GM03348 (cell line): ENCODE data around the gene FGFR2.

ENCODE experiments used
- DNase-seq: peaks from one replicate; pipeline ENCODE4 v3.0.0; 2012; ENCODE audit warnings: low spot score

FGFR2 gene

DNA sequence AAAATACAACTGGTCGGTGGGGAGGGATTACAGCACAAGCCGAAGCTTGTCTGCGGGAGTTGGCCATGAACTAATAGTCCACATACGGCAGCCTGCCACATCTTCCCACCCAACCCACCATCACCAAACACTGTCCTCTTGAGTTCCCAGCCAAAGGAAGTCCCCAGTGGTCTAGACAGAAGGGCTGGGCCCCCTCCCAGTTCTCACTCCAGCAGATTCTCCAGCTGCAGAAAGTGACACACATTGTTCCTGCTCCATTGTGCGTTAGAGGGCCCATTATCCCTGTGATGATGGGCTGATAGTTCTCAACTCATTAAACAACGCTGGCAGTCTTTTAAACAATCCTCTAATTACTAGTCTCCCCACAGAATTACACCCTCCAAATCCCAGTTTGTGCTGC, 148.0 kb downstream of the FGFR2 start:
- DNase-seq: no peak

DNA sequence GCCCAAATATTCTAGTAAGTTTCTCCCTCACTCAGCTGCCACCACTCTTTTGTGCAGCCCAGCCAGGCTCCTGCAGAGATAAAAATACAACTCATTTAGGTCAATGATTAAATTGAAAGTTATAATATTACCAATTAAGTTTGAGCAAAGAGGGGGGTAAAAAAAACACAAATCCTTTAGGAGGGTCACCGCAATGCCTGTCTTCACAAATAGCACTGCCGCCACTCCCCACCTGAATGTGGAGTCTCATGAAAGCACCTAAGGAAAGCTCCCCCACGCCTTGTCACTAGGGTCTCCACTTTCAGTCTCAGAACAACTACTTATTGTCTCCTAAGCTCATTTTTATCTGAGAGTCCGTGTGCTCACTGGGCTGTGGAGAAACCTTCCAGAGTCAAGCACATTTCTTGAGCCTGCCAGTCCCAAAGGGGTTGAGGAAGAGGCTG, 148.7 kb downstream of the FGFR2 start:
- no peak for DNase-seq

DNA sequence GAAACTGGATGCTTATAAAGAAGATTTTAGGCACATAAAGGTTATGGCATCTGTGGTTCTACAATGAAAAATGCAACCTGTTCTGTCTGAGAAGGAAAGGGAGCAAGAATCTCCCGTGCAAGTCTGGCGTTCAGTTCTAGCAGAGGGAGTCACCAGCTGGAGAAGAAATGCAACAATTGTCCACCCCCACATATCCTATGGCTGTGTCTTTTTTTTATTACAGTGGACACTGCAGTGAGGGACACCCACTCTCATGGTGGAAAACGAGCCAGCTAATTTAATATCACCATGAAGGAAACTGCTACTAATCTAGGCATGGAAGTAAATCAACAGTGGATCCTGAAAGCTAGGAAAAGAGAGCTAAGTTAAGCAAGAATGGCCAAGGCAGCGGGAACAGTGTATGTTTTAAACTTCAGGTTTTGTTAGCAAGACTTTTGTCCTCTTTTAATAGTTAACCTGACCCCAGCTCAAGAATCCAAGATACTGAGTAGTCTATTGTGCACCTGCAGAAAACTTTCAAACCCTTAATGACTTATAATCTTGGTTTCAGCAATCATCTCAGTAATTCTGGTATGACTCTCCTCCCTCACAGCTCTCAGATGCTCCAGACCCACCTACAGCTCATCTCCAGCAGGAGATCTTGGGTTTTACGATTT, 149.3 kb downstream of the FGFR2 start:
- DNase-seq: no peak

DNA sequence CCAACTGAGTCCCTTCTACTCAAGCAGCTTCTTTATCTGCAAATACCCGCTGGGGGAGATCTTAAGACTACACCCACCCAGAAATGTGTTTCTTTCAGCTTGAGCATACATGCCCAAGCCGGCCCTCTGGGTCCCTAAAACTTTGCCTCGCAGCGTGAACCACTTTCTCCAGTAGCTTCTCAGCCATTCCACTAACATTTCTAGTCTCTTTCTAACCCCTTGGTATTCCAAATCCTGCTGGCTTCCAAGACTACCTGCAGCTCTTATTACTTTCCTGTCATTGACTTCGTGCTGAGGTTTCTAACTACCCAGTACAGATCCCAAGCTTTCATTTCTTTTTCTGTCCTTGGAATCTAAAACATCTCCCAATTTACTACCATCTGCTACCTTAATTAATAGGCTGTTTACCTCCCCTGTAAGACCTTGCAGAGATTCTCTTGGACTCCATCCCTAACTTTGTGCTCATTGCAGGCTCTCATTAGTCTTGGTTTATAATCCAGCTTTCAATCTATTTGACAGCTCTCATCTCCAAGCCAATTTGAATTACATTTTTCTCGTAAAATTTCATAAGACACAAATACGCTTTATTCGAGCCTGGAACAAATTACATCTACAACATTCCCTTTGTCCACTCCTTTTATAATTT, 153.6 kb downstream of the FGFR2 start:
- DNase-seq: no peak

DNA sequence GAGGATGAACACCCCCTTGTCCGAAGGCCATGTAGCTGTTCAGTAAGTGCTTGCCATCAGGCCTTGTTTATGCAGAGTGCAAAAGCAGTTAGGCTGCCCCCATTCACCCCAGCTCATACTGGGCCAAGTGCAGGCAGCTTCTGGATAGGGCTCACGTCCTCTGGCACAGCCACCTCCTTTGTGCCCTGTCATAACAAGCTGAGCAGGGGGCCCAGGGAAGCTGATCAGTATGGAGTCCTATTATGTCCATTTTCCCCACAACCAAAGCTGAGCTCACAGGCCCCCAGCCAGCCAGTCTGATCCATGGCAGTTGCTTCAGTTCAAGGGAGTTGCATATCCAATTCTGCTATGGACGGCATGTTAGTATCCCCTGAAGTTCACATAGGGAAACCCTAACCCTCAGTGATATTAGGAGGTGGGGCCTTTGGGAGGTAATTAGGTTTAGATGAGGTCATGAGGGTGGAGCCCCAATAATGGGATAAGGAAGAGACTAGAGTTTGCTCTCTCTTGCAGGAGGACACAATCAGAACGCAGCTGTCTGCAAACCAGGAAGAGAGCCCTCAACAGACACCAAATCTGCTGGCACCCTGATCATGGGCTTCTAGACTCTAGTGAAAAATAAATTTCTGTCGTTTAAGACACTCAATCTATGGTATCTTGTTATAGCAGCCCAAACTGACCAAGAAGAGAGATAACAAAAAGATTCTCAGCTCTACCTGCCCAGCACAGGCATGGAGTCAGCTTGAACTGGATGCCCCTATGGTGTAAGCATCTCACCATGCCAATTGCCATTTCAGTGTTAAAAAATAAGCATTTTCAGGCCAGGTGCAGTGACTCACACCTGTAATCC, 155.9 kb downstream of the FGFR2 start:
- DNase-seq: no peak

- DNase-seq: no peak
Measured at GRCh38 chr10:121440461-121440860, 157.8 kb downstream of the FGFR2 start.

DNA sequence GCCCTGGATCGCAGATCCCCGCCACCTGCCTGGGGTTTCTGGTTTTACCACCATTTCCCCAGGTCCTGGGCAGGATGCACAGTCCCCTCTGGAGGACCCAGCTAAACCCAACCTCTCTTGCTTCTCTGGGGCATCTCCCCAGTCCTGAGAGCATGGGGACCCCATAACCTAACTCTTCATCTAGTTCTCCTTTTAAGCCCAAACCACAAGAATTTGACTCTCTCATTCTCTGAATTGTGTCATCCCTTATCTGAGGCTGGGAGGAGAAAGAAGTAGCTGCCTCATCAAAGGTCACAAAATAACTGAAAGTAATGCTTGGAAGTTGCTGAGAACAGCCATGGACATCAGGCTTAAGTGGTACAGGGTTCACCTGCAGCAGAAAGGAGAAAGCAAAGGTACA, 159.9 kb downstream of the FGFR2 start:
- DNase-seq: no peak

DNA sequence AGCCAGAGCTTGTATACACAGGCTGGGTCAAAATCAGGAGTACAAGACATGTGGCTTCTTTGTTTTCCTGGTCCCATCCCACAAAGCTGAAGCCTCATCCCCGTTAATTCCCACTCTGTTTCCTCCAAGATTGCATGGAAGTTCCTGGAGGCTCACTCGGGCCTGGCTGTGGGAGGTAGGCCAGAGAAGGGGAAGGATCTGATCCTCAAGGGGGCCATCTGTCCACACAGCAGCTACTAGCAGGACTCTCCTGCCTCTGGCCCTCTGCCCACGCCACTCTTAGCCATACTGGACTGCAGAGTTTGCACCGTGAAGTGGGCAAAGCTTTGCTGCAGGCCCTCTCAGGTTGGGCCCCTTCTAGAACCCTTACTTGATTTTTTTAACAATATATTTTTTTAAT, 160.6 kb downstream of the FGFR2 start:
- DNase-seq: no peak

- DNase-seq: no peak
Measured at GRCh38 chr10:121436630-121437341, 161.5 kb downstream of the FGFR2 start.

GRCh38 chr10:121436281-121436629, 162.0 kb downstream of the FGFR2 start:
- DNase-seq: no peak

DNA sequence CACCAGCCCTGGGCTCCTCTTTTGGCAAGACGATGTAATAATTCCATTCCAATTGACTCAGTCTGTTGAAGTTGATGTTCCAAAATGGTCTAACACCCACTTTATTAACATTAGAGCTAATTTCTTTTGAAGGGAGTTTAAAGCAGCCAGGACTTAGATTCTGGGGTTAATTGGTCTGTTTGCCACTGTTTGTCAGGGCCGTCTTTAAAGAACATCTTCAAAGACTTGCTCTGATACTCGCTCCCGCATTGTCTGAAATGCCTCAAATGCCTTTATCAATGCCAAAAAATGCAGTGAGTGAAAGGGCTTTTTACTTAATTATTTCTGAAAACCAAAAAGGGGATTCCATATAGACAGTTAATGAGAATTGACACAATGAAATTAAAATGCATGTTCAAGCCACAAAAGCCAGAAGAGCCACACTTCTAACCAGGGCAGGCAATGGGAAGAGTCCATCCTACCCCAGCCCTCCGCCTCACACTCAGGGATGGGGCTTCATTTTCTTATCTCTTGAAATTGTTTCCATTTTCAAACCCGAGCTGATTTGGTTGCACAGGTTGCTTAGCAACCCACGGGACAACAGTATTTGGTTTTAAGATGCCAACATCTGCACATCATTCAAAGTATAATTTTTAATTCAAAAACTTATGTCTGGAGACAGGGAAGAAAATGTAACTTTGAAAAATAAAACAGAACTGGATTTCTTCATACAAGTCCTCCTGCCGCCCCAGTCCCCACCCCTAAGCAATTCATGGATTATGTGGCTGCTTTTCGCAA, 163.0 kb downstream of the FGFR2 start:
- no peak for DNase-seq

GRCh38 chr10:121433965-121434364, 164.3 kb downstream of the FGFR2 start:
- no peak for DNase-seq

DNA sequence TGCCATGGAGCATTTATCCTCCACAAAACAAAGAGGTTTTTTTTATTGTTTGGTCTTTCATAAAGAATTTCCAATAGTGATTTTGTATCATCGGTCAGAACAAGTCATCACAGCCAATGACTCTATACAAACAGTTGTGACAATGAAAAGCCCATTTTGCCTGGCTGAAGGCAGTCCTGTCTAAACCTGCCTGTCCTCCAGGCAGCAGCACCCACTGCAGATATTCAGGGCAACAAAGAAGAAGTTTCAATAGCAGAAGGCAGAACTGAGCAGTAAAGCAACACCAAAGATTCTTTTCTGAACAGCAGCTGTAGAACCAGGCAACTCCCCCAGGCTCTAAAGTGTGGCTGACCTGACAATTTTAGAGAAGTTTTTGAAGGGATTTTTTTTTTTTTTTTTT, 169.4 kb downstream of the FGFR2 start:
- DNase-seq: no peak
